ENCODE data around the gene ESAM. TPM values are rescaled to one million over a fixed set of nuclear protein-coding genes. Genes with fewer than 3 reads are reported as not detected.
A peak's percentile ranks its signal among the peaks of the same experiment; 100 is the strongest.

The ESAM gene
- polyA plus RNA-seq, 3 donors, result 0.18 to 0.74 (median 0.49) TPM

GRCh38 chr11:124728134-124728533, 34.0 kb downstream of the ESAM start:
- intact Hi-C loops (cut with micrococcal nuclease), result no loop called here
- Histone ChIP-seq H3K27me3 (ENCODE audit: control insufficient read depth in 2 of 2, insufficient read depth in 2 of 2, low read length in 2 of 2) (no peaks in the 10 kb centered on the region), H3K9ac (ENCODE audit: insufficient read depth, low read length, poor library complexity, severe bottlenecking) (no peak overlapping the region), H3K4me1 (ENCODE audit: control insufficient read depth in 1 of 2, insufficient read depth in 2 of 2, low read length in 2 of 2) (peaks cover 79 to 80% of the 10 kb centered on the region in 2 donors), H3K4me3 (replicated peaks in 1 of 3; ENCODE audit: low read depth in 2 of 3, low read length in 3 of 3) (no peak overlapping the region), H3K9me3 (replicated peaks in 1 of 2; ENCODE audit: control insufficient read depth in 1 of 2, insufficient read depth in 1 of 2, low read length in 2 of 2) (no peaks in the 10 kb centered on the region), H3K79me2 (ENCODE audit: insufficient read depth, low read length) (no peaks in the 10 kb centered on the region), H3K36me3 (replicated peaks in 1 of 2; ENCODE audit: control insufficient read depth in 1 of 2, insufficient read depth in 2 of 2, low read length in 2 of 2) (no peaks in the 10 kb centered on the region), H3K27ac (ENCODE audit: low read depth in 1 of 2, low read length in 2 of 2) (no peak overlapping the region), H4K20me1 (ENCODE audit: insufficient read depth, low read length) (no peaks in the 10 kb centered on the region), H3K4me2 (replicated peaks; ENCODE audit: extremely low read depth, low read length, poor library complexity, severe bottlenecking) (no peak overlapping the region), H2AFZ (ENCODE audit: insufficient read depth, low read depth, low read length, poor library complexity, severe bottlenecking) (no peak overlapping the region)
- TF ChIP-seq CTCF (IDR thresholded peaks at IDR 0.05), result no peak
- H3K4me1 Mint-ChIP-seq, result peaks cover 78% of the 10 kb centered on the region
- H3K4me3 Mint-ChIP-seq, result no peak overlapping the region
- DNase-seq, result no peak
- H3K27ac Mint-ChIP-seq, result no peak overlapping the region
- H3K27me3 Mint-ChIP-seq (ENCODE audit: low read depth in 3 of 3), result peaks cover 0 to under 1% (median 0%) of the 10 kb centered on the region in 3 donors
- H3K36me3 Mint-ChIP-seq, result no peaks in the 10 kb centered on the region
- WGBS (ENCODE audit: insufficient coverage), result no CpG with 5 or more reads among the region's 2 CpGs
- no peaks in the 10 kb centered on the region for H3K9me3 Mint-ChIP-seq

DNA sequence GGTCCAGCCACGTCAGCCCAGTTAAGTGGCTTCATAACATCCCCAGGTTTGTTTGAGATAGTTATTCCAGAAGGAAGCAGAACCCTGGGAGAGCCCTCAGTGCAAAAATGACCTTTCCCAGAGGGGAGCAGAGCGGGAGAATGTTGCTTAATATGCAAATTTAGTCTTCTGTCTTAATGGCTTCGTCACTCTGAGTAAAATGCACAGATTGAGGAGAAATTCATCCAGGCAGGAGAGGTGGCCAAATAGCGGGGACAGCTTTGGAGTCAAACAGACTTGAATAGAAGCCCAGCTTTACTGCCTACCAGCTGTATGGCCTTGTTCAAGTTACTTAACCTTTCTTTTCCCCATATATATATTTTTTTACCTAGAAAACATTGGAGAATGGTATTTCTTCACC, 34.6 kb downstream of the ESAM start:
- Histone ChIP-seq H3K9ac (ENCODE audit: insufficient read depth, low read length, poor library complexity, severe bottlenecking) (no peak overlapping the region), H4K20me1 (ENCODE audit: insufficient read depth, low read length) (no peaks in the 10 kb centered on the region), H3K4me3 (replicated peaks in 1 of 3; ENCODE audit: low read depth in 2 of 3, low read length in 3 of 3) (no peak overlapping the region), H3K79me2 (ENCODE audit: insufficient read depth, low read length) (no peaks in the 10 kb centered on the region), H3K4me2 (replicated peaks; ENCODE audit: extremely low read depth, low read length, poor library complexity, severe bottlenecking) (no peak overlapping the region), H2AFZ (ENCODE audit: insufficient read depth, low read depth, low read length, poor library complexity, severe bottlenecking) (no peak overlapping the region), H3K27me3 (ENCODE audit: control insufficient read depth in 2 of 2, insufficient read depth in 2 of 2, low read length in 2 of 2) (no peaks in the 10 kb centered on the region), H3K9me3 (replicated peaks in 1 of 2; ENCODE audit: control insufficient read depth in 1 of 2, insufficient read depth in 1 of 2, low read length in 2 of 2) (no peaks in the 10 kb centered on the region), H3K36me3 (replicated peaks in 1 of 2; ENCODE audit: control insufficient read depth in 1 of 2, insufficient read depth in 2 of 2, low read length in 2 of 2) (no peaks in the 10 kb centered on the region), H3K27ac (ENCODE audit: low read depth in 1 of 2, low read length in 2 of 2) (no peak overlapping the region), H3K4me1 (ENCODE audit: control insufficient read depth in 1 of 2, insufficient read depth in 2 of 2, low read length in 2 of 2) (peaks cover 73% of the 10 kb centered on the region in 2 donors)
- no peaks in the 10 kb centered on the region for H3K36me3 Mint-ChIP-seq
- H3K9me3 Mint-ChIP-seq, result no peaks in the 10 kb centered on the region
- peak in 1 of 3 donors; percentile 26 for DNase-seq
- H3K27me3 Mint-ChIP-seq (ENCODE audit: low read depth in 3 of 3), result peaks cover 0 to 6% (median 3%) of the 10 kb centered on the region in 3 donors
- H3K27ac Mint-ChIP-seq, result peak overlapping the region in 1 of 7 donors; percentile 22
- intact Hi-C loops (cut with micrococcal nuclease), result no loop called here
- peaks cover 74% of the 10 kb centered on the region for H3K4me1 Mint-ChIP-seq
- TF ChIP-seq CTCF (IDR thresholded peaks at IDR 0.05), result no peak
- no peak overlapping the region for H3K4me3 Mint-ChIP-seq
- WGBS (ENCODE audit: insufficient coverage), result 61% methylated on average over 3 of the region's 4 CpGs

Data from CD14-positive monocyte (primary cell).